ENCODE results near the gene TSEN15.

The TSEN15 gene

DNA sequence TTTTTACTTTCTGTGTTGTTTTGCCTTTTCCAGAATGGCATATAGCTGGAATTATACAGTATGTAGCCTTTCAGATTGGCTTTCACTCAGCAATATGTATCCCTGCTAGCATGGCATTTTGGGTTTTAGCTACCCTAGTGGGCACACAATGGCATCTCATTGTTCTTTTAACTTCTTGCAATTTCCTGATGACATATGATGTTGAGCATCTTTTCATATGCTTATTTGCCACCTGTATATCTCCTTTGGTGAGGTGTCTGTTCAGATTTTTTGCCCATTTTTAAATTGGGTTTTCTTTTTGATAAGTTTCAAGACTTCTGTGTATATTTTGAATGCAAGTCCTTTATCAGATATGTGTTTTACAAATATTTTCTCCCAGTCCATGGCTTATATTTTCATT, 14.0 kb downstream of the TSEN15 start:
- Histone ChIP-seq H3K4me3 (ENCODE audit: low read length in 2 of 2) (no peak overlapping the region), H3K27ac (ENCODE audit: low read depth in 2 of 2, low read length in 2 of 2) (no peak overlapping the region), H3K27me3 (ENCODE audit: control insufficient read depth in 2 of 2, insufficient read depth in 2 of 2, low read length in 2 of 2) (no peaks in the 10 kb centered on the region), H3K4me1 (ENCODE audit: control insufficient read depth in 2 of 2, insufficient read depth in 2 of 2, low read length in 2 of 2) (no peaks in the 10 kb centered on the region), H3K9me3 (ENCODE audit: control insufficient read depth in 2 of 2, low read length in 2 of 2) (no peaks in the 10 kb centered on the region), H3K36me3 (ENCODE audit: control insufficient read depth in 2 of 2, insufficient read depth in 2 of 2, low read length in 2 of 2) (no peaks in the 10 kb centered on the region), H3K9ac (ENCODE audit: low read depth in 1 of 2, low read length in 2 of 2) (no peak overlapping the region)

GRCh38 chr1:184068354-184068753, 16.8 kb downstream of the TSEN15 start:
- Histone ChIP-seq H3K9ac (ENCODE audit: low read depth in 1 of 2, low read length in 2 of 2) (no peak overlapping the region), H3K27me3 (ENCODE audit: control insufficient read depth in 2 of 2, insufficient read depth in 2 of 2, low read length in 2 of 2) (no peaks in the 10 kb centered on the region), H3K4me3 (ENCODE audit: low read length in 2 of 2) (no peak overlapping the region), H3K4me1 (ENCODE audit: control insufficient read depth in 2 of 2, insufficient read depth in 2 of 2, low read length in 2 of 2) (no peaks in the 10 kb centered on the region), H3K9me3 (ENCODE audit: control insufficient read depth in 2 of 2, low read length in 2 of 2) (no peaks in the 10 kb centered on the region), H3K27ac (ENCODE audit: low read depth in 2 of 2, low read length in 2 of 2) (no peak overlapping the region), H3K36me3 (ENCODE audit: control insufficient read depth in 2 of 2, insufficient read depth in 2 of 2, low read length in 2 of 2) (no peaks in the 10 kb centered on the region)

GRCh38 chr1:184069675-184070074, 18.1 kb downstream of the TSEN15 start:
- no peaks in the 10 kb centered on the region for H3K36me3 ChIP-seq (ENCODE audit: control insufficient read depth in 2 of 2, insufficient read depth in 2 of 2, low read length in 2 of 2)
- no peaks in the 10 kb centered on the region for H3K4me1 ChIP-seq (ENCODE audit: control insufficient read depth in 2 of 2, insufficient read depth in 2 of 2, low read length in 2 of 2)

DNA sequence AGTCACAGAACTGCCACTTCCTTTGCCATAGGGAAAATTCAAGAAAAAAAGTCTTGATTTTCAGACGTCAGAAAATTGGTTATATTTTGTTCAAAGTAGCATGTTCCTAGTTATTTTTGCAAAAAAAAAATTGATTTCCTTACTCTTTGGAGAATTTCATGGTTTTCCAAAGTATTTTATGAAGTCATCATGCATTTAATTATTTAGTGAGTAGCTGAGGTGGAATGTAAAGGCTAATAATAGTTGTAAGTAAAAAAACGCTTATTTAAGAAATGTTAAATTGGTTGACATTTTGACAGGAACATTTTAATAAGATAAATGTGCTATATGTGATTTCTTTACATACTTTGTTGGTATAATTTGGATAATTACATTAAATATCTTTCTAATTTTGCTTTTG, 20.8 kb downstream of the TSEN15 start:
- no peaks in the 10 kb centered on the region for H3K9me3 ChIP-seq (ENCODE audit: control insufficient read depth in 2 of 2, low read length in 2 of 2)
- no peak overlapping the region for H3K27ac ChIP-seq (ENCODE audit: low read depth in 2 of 2, low read length in 2 of 2)
- H3K4me1 ChIP-seq (ENCODE audit: control insufficient read depth in 2 of 2, insufficient read depth in 2 of 2, low read length in 2 of 2): no peaks in the 10 kb centered on the region
- no peaks in the 10 kb centered on the region for H3K36me3 ChIP-seq (ENCODE audit: control insufficient read depth in 2 of 2, insufficient read depth in 2 of 2, low read length in 2 of 2)
- H3K4me3 ChIP-seq (ENCODE audit: low read length in 2 of 2): no peak overlapping the region
- no peak overlapping the region for H3K9ac ChIP-seq (ENCODE audit: low read depth in 1 of 2, low read length in 2 of 2)
- no peaks in the 10 kb centered on the region for H3K27me3 ChIP-seq (ENCODE audit: control insufficient read depth in 2 of 2, insufficient read depth in 2 of 2, low read length in 2 of 2)

More at GRCh38 chr1:184069675-184070074, 18.1 kb downstream of the TSEN15 start:
- H3K27me3 ChIP-seq (ENCODE audit: control insufficient read depth in 2 of 2, insufficient read depth in 2 of 2, low read length in 2 of 2): no peaks in the 10 kb centered on the region
- H3K4me3 ChIP-seq (ENCODE audit: low read length in 2 of 2): no peak overlapping the region
- no peak overlapping the region for H3K9ac ChIP-seq (ENCODE audit: low read depth in 1 of 2, low read length in 2 of 2)
- no peaks in the 10 kb centered on the region for H3K9me3 ChIP-seq (ENCODE audit: control insufficient read depth in 2 of 2, low read length in 2 of 2)
- no peak overlapping the region for H3K27ac ChIP-seq (ENCODE audit: low read depth in 2 of 2, low read length in 2 of 2)

DNA sequence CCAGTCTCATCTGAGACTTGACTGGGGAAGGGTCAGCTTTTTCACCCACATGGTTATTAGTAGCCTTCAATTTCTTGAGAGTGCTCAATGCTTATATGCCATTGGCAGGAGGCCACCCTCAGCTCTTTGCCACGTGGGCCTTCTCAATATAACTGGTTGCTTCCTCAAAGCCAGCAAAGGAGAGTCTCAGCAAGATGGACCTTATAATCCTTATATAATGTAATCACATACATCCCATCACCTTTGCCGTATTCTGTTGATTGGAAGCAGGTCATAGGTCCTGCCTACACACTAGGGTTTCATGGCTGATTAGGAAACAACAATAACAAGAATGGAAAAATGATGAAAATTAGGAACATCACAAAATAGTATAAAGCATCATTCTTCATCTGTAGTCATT, 22.9 kb downstream of the TSEN15 start:
- Histone ChIP-seq H3K27me3 (ENCODE audit: control insufficient read depth in 2 of 2, insufficient read depth in 2 of 2, low read length in 2 of 2) (no peaks in the 10 kb centered on the region), H3K9me3 (ENCODE audit: control insufficient read depth in 2 of 2, low read length in 2 of 2) (no peaks in the 10 kb centered on the region), H3K27ac (ENCODE audit: low read depth in 2 of 2, low read length in 2 of 2) (peak overlapping the region in 1 of 2 donors; percentile 7), H3K36me3 (ENCODE audit: control insufficient read depth in 2 of 2, insufficient read depth in 2 of 2, low read length in 2 of 2) (no peaks in the 10 kb centered on the region), H3K9ac (ENCODE audit: low read depth in 1 of 2, low read length in 2 of 2) (no peak overlapping the region), H3K4me1 (ENCODE audit: control insufficient read depth in 2 of 2, insufficient read depth in 2 of 2, low read length in 2 of 2) (no peaks in the 10 kb centered on the region), H3K4me3 (ENCODE audit: low read length in 2 of 2) (no peak overlapping the region)

DNA sequence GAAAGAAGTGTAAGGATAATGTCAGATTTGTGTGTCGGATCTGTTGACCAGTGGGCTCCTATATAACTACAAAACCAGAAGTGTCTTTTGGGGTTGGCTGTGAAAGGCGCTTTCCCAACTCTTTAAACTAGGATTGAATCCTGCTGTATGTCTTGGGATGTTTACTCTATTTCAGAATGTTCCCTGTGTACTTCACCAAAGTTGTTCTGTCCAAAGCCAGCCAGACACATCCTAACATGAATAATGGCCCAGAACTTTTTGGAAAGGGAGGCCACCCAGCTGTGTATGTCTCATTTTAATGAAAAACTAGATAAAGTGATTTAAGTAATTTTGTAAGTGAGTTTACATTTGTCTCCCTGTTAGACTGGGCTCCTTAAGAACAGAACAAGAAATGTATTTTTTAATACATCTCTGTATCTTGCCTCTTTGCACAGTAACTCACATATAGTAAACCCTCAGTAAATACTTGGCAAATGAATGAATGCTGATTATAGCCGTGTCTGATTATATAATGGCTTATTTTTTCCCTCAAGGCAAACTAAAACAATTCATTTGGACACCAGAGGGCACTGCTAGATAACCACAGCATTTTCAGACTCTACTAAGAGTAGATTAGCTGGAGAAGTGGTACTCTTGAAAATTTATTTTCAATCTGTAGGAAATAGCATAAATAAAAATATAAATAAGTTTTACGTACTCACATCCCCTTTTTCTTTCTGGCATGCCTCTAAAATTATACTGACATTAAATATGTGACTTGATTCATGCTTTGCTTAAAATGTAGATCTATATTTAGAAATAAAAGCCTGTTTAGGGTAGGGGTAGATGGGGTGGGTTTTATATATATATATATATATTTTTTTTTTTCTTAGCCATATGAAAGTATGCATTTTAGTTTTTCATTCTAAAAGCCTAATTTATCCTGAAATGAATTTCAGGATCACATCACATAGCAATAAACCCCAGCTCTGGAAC, 23.8 kb downstream of the TSEN15 start:
- Histone ChIP-seq H3K4me1 (ENCODE audit: control insufficient read depth in 2 of 2, insufficient read depth in 2 of 2, low read length in 2 of 2) (no peaks in the 10 kb centered on the region), H3K36me3 (ENCODE audit: control insufficient read depth in 2 of 2, insufficient read depth in 2 of 2, low read length in 2 of 2) (no peaks in the 10 kb centered on the region), H3K9me3 (ENCODE audit: control insufficient read depth in 2 of 2, low read length in 2 of 2) (no peaks in the 10 kb centered on the region), H3K9ac (ENCODE audit: low read depth in 1 of 2, low read length in 2 of 2) (no peak overlapping the region), H3K4me3 (ENCODE audit: low read length in 2 of 2) (no peak overlapping the region), H3K27me3 (ENCODE audit: control insufficient read depth in 2 of 2, insufficient read depth in 2 of 2, low read length in 2 of 2) (no peaks in the 10 kb centered on the region), H3K27ac (ENCODE audit: low read depth in 2 of 2, low read length in 2 of 2) (peak overlapping the region in 1 of 2 donors; percentile 23)

- Histone ChIP-seq H3K36me3 (ENCODE audit: control insufficient read depth in 2 of 2, insufficient read depth in 2 of 2, low read length in 2 of 2) (no peaks in the 10 kb centered on the region), H3K4me1 (ENCODE audit: control insufficient read depth in 2 of 2, insufficient read depth in 2 of 2, low read length in 2 of 2) (no peaks in the 10 kb centered on the region), H3K27me3 (ENCODE audit: control insufficient read depth in 2 of 2, insufficient read depth in 2 of 2, low read length in 2 of 2) (no peaks in the 10 kb centered on the region), H3K4me3 (ENCODE audit: low read length in 2 of 2) (no peak overlapping the region), H3K9ac (ENCODE audit: low read depth in 1 of 2, low read length in 2 of 2) (no peak overlapping the region), H3K27ac (ENCODE audit: low read depth in 2 of 2, low read length in 2 of 2) (no peak overlapping the region), H3K9me3 (ENCODE audit: control insufficient read depth in 2 of 2, low read length in 2 of 2) (no peaks in the 10 kb centered on the region)
These were observed 27.2 kb downstream of the TSEN15 start for GRCh38 chr1:184078564-184079249.

GRCh38 chr1:184080309-184080708, 28.8 kb downstream of the TSEN15 start:
- Histone ChIP-seq H3K9ac (ENCODE audit: low read depth in 1 of 2, low read length in 2 of 2) (no peak overlapping the region), H3K9me3 (ENCODE audit: control insufficient read depth in 2 of 2, low read length in 2 of 2) (no peaks in the 10 kb centered on the region), H3K27ac (ENCODE audit: low read depth in 2 of 2, low read length in 2 of 2) (no peak overlapping the region), H3K27me3 (ENCODE audit: control insufficient read depth in 2 of 2, insufficient read depth in 2 of 2, low read length in 2 of 2) (no peaks in the 10 kb centered on the region), H3K36me3 (ENCODE audit: control insufficient read depth in 2 of 2, insufficient read depth in 2 of 2, low read length in 2 of 2) (no peaks in the 10 kb centered on the region), H3K4me3 (ENCODE audit: low read length in 2 of 2) (no peak overlapping the region), H3K4me1 (ENCODE audit: control insufficient read depth in 2 of 2, insufficient read depth in 2 of 2, low read length in 2 of 2) (no peaks in the 10 kb centered on the region)

DNA sequence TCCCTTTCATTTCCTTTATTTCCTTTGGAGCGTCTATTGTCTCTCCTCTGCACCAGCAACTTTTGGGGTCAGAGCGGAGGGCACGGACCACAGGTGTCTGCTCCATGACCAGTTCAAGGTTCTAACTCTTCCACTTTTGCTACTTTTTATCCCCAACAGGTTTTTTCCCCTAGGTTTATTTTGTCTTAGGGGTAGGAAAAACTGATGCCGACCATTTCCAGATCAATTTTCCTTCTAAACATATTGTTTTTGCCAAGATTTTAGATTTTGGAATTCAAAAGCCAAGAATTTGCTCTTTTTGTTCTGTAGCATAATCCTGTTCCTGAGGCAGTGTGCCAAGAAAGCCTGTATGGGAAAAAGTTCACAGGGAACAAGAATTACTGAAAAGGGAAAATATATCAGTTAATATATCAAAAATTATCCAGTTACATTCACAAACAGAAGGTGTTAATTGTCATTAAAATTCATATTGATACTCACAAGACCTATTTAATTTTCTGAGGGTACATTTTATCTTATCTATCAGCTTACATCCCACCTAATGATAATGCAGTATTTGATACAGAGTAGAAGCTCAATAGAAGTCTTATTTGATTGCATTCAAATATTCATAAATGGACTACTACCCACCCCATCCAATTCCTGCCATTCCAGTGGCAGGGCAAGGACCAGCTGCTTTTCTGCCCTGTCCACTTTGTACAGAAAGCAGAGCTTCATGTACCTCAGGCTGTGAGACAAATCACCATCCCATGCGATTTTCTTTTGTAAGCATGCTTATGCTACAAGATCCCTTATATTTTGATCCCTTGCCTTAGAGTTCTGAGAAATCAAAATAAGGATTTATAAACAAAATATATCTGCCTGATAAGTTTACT, 31.2 kb downstream of the TSEN15 start:
- no peak overlapping the region for H3K4me3 ChIP-seq (ENCODE audit: low read length in 2 of 2)
- no peak overlapping the region for H3K9ac ChIP-seq (ENCODE audit: low read depth in 1 of 2, low read length in 2 of 2)
- no peak overlapping the region for H3K27ac ChIP-seq (ENCODE audit: low read depth in 2 of 2, low read length in 2 of 2)
- no peaks in the 10 kb centered on the region for H3K27me3 ChIP-seq (ENCODE audit: control insufficient read depth in 2 of 2, insufficient read depth in 2 of 2, low read length in 2 of 2)
- H3K36me3 ChIP-seq (ENCODE audit: control insufficient read depth in 2 of 2, insufficient read depth in 2 of 2, low read length in 2 of 2): no peaks in the 10 kb centered on the region
- H3K9me3 ChIP-seq (ENCODE audit: control insufficient read depth in 2 of 2, low read length in 2 of 2): no peaks in the 10 kb centered on the region
- H3K4me1 ChIP-seq (ENCODE audit: control insufficient read depth in 2 of 2, insufficient read depth in 2 of 2, low read length in 2 of 2): no peaks in the 10 kb centered on the region

Measured in mucosa of rectum (tissue), 2 donors.